ENCODE results near the gene THAP8.
"Not testable (repeated sequence)": the region's sequence is repeated elsewhere in the genome, so short reads cannot be mapped to it uniquely, and the experiment has no call there.

THAP8 gene

DNA sequence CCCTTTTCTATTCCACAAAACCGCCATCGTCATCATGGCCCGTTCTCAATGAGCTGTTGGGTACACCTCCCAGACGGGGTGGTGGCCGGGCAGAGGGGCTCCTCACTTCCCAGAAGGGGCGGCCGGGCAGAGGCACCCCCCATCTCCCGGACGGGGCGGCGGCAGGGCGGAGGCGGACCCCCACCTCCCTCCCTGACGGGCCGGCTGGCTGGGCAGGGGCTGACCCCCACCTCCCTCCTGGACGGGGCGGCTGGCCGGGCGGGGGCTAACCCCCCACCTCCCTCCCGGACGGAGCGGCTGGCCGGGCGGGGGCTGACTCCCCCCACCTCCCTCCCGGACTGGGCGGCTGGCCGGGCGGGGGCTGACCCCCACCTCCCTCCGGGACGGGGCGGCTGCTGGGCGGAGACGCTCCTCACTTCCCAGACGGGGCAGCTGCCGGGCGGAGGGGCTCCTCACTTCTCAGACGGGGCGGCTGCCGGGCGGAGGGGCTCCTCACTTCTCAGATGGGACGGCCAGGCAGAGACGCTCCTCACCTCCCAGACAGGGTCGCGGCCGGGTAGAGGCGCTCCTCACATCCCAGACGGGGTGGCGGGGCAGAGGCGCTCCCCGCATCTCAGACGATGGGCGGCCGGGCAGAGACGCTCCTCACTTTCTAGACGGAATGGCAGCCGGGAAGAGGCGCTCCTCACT lies 14.9 kb upstream of the THAP8 start:
- not testable (repeated sequence) for DNase-seq (ENCODE audit: low read depth in 3 of 3, low spot score in 1 of 3)

DNA sequence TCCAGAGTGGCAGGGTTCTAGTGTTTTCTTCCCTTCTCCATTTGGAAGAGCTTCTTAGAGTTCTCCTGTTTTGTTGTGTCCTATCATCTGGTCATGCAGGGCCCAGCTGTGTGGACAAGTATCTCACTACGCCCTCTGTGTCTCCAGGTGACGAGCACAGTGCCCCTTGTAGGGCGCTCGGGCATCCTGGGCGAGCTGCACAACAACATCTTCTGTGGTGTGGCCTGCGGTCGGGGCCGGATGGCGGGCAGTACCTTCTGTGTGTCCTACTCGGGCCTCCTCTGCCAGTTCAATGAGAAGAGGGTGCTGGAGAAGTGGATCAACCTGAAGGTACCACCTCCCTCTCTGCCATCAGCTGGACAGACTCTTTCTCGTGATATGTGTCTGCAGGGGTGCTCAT lies 13.6 kb upstream of the THAP8 start:
- no peak for DNase-seq (ENCODE audit: low read depth in 3 of 3, low spot score in 1 of 3)

DNA sequence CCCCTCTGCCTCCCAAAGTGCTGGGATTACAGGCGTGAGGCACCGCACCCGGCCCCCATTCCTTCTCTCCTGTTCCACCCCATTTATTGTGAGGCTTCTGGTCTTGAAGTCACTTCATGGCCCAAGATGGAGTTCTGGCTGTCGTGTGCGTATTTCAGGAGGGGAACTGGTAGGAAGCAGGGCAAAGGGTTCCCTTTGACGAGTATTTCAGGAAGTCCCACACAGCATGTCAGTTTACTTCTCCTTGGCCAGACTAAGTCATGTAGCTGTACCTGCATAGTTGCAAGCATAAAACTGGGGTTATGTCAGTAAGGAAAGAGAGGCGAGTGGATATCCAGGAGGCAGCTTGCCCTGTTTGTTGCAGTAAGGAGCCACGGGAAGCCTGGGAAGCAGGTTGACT lies 10.7 kb upstream of the THAP8 start:
- DNase-seq (ENCODE audit: low read depth in 3 of 3, low spot score in 1 of 3), result no peak

DNA sequence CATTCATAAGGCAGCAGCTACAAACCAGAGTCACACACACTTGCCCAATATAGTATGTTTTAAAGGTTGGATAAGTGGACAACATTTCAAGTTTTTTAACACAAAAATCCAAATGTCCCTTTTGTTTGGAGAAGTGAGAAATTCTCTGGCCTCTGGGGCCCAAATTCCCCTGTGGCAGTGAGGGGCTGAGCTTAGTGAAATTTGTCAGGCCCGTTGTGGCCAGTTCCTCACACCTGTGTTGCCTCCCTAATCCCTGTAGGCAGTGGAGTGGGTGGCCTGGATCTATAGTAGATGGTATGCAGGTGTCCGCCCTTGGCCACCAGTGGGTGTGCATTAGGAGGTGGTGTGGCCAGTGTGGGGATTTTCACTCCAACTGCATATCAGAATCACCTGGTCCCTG lies 7.3 kb upstream of the THAP8 start:
- DNase-seq (ENCODE audit: low read depth in 3 of 3, low spot score in 1 of 3), result no peak

DNA sequence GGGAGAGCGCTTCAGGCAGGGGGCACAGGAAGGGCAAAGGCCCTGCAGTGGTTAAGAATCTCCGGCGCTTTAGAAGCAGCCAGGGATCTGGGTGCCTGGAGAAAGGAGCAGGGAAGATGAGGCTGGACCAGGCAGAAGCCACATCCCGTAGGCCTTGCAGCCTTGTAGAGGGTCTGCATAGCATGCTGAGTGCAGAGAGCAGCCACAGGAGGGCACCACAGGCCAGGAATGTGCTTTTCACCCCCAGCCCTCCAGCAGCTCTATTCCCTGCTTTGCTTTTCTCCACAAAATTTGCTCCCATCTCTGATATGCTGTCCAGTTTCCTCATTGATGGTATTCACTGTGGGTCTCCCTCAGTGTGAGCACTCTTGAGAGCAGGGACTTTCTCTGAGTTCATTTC lies 6.3 kb upstream of the THAP8 start:
- DNase-seq (ENCODE audit: low read depth in 3 of 3, low spot score in 1 of 3), result no peak

DNA sequence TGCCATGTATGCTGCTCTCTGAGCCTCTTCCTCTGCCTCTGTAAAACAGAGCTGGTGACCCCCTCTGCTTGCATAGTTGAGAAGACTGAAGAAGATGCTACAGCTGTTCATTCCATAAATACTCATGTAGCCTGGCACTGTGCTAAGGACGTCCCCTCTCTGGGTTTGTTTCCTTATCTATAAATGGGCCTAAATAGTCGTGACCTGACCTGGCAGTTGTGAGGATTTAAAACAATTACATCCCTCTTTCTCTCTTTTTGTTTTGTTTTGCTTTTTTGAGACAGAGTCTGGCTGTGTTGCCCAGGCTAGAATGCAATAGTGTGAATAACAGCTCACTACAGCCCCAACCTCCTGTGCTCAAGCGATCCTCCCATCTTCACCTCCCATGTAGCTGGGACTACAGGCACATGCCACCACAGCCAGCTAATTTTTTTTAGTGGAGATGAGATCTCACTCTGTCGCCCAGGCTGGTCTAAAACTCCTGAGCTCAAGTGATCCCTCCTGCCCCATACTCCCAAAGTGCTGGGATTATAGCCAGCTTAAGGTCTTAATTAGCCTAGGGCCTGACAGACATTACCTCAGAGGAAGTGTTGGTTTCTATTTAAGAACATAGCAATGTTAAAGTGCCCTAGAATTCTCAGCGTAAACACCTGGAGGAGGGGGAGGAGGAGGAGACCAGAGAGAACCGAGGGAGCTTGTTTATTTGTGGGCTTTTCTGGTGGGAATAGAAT lies 5.3 kb upstream of the THAP8 start:
- DNase-seq (ENCODE audit: low read depth in 3 of 3, low spot score in 1 of 3), result no peak

DNA sequence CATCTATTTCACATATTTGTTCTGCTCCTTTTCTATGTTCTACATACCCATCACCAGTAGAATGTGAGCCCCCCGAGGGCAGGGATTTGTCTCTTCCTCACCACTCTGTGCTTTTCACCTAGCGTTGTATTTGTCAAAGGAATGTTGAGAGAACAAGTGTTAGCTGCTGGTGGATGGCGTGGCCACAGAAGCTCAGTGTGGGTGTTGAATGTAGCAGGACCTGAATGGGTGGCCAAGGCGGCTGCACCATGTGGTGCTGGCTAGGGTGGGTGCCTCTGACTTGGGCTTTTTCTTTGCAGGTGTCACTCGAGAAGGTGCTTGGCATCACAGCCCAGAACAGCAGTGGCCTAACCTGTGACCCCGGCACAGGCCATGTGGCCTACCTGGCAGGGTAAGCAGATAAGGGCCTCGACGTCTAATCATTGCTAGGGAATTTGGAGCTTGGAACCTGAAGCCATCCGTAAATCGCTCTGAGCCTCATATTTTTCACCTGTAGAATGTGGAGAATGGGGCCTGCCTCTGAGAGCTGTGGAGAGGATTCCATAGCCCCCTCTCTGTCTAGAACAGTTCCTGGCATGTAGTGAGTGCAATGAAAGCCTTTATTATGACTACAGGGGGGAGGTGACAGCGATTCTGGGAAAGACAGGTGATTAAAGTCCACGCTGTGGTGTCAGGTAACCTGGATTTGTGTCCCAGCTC lies 4.5 kb upstream of the THAP8 start:
- DNase-seq (ENCODE audit: low read depth in 3 of 3, low spot score in 1 of 3), result no peak

DNA sequence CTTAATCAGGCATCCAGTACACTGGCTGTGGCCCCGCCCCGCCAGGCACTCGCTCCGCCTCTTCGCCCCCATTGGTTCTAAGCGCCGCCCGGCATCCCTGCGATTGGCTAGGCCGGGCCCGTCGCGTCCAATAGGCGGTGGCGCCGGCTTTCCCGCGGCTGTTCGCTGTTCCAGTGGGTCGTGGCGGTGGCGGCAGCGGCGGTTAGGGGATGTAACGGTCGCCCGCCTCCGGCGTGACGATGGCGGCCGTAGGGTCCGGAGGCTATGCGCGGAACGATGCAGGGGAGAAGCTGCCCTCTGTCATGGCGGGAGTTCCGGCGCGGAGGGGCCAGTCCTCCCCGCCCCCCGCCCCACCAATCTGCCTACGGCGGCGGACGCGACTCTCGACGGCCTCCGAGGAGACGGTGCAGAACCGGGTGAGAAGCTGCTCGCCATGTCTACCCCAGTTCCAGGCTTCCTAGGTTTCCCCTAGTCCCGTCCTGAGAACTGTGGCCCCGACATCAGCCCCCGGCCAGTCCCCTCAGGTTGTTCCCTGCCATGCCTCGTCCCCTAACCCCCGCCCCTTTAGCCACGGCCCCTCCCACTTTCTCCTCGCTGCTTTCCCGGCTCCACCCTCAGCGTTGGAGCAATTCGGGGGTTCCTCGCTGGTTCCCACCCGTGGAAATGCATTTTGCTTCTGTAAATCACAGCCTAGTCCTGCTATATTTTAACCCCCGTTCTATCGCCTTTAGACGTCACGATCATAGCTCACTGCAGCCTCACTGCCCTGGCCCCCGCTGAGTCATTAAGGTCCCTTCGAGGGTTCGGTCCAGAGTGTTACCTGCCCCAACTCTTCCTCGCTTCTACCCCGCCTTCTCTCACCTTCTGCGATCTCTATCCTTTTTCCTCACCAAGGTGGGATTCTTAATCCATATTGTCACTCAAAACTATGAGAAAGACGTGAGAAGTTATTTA lies 925 bp upstream of the THAP8 start, which contains the start of gene WDR62:
Gene WDR62 (plus strand): TSS at position 165 of the 954 bp plus-strand sequence. CDS start 75 bp downstream, at position 240.
- peak; percentile 85 to 91 (median 87) for DNase-seq (ENCODE audit: low read depth in 3 of 3, low spot score in 1 of 3)

DNA sequence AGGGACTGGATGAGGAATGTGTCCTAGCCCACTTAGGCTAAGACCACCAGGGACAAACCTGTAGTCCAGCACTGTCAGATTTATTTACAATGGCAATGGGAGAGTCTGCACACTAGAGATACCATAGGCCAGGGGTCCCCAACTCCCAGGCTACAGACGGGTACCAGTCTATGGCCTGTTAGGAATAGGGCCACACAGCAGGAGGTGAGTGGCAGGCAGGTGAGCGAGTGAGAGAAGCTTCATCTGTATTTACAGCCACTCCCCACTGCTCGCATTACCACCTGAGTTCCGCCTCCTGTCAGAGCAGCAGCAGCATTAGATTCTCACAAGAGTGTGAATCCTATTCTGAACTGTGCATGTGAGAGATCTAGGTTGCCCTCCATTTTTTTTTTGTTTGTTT lies 2.4 kb downstream of the THAP8 start:
- DNase-seq (ENCODE audit: low read depth in 3 of 3, low spot score in 1 of 3), result no peak

DNA sequence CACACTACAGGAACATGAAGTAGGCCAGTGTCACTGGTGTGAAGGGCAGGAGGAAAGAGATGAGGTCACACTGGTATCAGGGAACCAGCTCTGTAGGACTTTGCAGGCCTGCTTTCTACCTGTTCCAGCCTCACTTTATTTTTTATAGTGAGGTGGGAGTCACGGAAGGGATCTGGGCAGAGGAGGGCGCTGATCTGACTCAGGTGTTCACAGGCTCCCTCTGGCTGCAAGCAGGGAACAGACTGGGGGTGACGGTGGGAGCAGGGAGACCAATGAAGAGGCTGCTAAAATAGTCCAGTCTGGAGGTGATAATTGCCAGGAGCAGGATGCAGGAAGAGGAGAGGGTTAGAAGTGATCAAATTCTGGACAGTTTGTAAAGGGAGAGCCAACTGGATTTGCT lies 2.8 kb downstream of the THAP8 start:
- DNase-seq (ENCODE audit: low read depth in 3 of 3, low spot score in 1 of 3), result no peak

DNA sequence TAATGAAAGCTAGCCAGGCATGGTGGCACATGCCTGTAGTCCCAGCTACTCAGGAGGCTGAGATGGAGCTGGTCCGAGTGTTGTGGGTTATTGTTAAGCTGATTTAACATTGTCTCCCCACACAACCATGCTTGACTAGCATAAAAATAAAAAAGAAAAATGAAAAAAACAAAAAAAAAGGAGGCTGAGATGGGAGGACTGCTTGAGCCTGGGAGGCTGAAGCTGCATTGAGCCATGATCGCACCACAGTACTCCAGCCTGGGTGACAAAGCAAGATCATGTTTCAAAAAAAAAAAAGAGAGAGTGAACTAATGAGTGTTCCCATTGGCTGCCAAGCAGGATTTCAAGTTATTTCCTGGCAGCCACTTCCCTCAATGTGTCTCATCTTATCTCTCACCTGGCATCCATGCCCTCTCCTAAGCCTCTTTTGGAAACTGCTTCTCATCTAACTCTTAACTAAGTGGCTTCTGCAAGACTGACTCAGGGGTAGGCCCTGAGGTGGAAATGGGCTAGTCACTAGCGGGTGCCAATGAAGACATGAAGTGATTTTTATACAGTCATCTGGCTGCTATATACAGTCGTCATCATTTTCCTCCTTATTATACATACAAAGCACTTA lies 4.9 kb downstream of the THAP8 start:
- DNase-seq (ENCODE audit: low read depth in 3 of 3, low spot score in 1 of 3), result no peak

DNA sequence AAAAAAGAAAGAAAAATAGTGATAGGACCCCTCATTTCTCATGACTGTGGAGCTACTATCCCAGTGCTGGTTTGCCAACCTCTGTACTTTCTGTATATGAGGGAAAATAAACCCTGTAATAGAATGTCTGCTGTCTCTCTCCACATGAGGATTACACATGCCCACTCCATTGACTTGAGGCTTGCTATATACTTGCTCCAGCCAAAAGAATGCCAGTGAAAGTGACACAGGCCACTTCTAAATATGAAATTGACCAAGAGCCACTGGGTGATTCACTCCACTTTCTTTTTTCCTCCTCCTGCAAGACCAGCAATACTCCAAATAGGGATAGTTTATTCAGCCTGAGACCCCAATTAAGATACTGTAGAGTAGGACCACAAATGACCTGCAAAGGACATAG lies 6.2 kb downstream of the THAP8 start:
- DNase-seq (ENCODE audit: low read depth in 3 of 3, low spot score in 1 of 3), result no peak

DNA sequence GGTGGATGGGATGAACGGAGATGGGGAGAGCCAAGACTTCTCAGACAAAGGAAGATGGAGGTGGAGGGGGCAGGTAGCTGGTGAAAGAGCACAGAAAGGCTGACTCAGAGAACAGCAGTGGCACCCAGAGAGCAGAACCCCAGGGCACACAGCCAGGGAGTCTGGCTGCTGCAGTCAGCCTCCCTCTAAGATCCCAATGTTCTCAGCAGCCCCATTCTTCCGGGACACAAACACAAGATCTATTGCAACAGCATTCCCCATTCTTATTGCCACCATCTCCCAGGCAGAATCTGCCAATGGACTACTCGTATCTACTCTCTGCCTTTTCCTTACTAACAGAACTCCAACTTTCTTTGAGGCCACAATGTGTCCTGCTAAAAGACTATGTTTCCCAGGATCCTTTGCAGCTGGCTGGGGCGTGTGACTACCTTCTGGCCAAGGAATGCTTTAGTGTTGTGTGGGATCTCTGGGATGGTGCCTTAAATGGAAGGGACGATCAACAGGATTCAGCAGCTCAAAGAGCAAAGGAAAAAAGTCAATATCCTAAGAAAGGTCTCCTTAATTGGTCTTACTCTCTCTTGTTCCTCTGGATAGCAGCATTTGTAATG lies 7.5 kb downstream of the THAP8 start:
- DNase-seq (ENCODE audit: low read depth in 3 of 3, low spot score in 1 of 3), result no peak

DNA sequence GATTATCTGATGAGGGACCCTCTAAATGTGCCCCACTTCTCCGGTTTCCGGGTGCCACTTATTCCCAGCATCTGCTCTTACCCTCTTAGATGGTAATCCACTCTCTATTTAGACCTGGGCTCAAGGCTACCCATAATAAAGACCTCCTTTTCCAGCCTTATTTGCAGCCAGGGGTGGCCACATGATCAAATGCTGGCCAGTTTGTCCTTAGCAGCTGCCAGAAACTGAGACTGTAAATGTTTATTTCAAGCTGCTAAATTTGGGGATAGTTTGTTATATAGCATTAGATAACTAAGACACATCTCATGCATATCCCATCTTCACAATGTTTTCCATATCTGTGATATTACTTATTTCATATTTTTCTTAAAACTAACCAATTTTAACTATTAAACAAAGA lies 10.1 kb downstream of the THAP8 start:
- no peak for DNase-seq (ENCODE audit: low read depth in 3 of 3, low spot score in 1 of 3)

DNA sequence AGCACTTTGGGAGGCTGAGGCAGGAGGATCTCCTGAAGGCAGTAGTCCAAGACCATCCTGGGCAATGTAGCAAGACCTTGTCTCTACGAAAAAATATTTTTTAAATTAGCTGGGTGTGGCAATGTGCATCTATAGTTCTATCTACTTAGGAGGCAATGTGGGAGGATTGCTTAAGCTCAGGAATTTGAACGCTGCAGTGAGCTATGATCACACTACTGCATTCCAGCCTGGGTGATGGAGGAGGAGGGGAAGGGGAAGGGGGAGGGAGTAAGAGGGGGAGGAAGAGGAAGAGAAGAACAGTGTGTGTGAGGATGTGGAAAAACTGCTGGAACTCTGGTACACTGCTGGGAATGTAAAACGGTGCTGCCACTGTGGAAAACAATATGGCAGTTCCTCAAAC lies 12.3 kb downstream of the THAP8 start:
- no peak for DNase-seq (ENCODE audit: low read depth in 3 of 3, low spot score in 1 of 3)

DNA sequence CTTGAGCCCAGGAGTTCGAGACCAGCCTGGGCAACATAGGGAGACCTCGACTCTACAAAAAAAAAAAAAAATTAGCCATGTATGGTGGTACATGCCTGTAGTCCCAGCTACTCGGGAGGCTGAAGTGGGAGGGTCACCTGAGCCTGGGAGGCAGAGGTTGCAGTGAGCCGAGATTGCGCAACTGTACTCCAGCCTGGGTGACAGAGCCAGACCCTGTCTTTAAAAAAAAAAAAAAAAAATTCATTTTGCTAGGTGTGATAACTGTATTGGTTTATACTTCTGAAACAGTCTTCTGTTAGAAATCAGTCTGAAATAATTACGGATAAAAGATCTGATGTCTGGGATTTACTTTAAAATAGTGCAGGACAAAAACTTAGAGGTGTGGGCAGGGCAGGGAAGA lies 13.0 kb downstream of the THAP8 start:
- not testable (repeated sequence) for DNase-seq (ENCODE audit: low read depth in 3 of 3, low spot score in 1 of 3)

DNA sequence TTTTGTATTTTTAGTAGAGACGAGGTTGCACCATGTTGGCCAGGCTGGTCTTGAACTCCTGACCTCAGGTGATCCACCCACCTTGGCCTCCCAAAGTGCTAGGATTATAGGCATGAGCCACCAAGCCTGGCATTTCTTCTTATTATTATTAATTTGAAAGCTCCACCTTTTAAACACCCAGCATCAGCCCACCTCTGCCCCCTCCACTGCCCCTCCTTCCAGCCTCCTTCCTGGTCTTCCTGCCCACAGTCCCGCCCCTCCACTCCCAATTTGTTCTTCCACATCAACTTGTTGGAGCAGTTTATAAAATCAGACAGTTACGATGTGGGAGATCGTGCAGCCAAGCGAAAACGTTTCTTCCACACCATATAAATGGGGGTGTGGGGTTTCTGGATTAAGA lies 13.6 kb downstream of the THAP8 start:
- no peak for DNase-seq (ENCODE audit: low read depth in 3 of 3, low spot score in 1 of 3)

DNA sequence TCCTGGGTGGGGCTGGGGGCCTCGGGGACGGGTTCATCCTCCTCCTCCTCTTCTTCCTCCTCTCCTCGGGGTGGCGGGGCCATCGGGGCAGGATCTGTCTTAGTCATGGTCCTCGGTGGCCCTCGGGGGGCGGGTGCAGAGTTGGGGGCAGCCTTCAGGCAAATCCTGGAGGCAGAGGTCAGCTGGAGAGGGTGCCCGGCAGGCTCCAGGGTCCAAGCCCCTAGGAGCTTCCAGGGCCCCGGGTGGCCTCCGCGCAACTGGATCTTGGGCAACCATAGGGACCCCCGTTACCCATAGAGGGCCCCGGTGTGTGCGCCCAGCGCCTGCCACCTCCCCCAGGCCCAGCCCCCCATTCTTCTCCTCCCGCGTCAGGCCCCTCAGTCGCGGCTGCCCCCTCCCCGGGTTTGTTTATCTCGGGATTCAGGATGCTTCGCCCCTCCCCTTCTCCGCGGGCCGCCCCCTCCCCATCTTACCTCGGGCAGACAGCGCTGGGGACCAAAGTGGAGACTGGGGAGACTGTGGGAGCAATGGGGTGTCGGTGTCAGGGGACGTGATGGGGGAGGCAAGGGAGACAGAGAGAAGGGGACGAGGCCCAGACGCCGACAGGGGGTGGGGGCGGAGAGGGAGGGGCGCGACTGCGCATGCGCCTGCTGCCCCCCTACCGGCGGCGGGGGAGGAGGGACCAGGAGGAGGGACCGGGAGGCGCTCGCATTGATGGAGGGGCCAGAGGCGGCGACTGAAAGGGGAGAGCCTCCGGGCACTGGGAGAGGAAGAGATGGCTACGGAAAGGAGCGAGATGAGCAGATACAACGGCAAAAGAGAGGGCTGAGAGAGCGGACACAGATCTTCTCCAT lies 21.6 kb downstream of the THAP8 start, which contains the start of gene CLIP3:
Gene CLIP3 (minus strand): TSS at position 623 of the 854 bp plus-strand sequence. CDS start 516 bp downstream, at position 107.
- DNase-seq (ENCODE audit: low read depth in 3 of 3, low spot score in 1 of 3), result peak in 2 of 3 donors; percentile 31 to 41

DNA sequence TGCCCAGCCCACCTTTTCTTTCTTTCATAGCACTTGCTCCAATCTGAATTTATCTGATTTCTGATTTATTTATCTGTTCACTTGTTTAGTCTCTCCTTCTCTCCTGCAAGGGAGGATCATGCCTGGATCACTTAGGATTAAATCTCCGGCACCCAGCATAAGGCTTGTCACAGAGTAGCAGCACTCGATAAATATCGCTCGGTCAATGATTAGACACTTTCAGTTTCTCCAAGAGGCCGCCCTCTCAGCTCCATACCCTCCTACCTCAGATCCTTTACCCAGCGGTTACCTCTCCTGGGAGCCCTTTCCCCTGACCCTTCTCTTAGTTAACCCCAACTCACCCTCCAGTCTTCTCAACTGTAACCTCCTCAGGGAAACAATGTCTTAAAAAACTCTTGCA lies 22.8 kb downstream of the THAP8 start:
- DNase-seq (ENCODE audit: low read depth in 3 of 3, low spot score in 1 of 3), result no peak

Measured in stimulated activated CD4-positive, alpha-beta T cell treated with anti-CD3 and anti-CD28 coated beads, TNF-alpha, amount 100 ng/mL, for 1 hour (primary cell).